ENCODE data around the gene LDLRAD3. TPM values are rescaled to one million over a fixed set of nuclear protein-coding genes. Genes with fewer than 3 reads are reported as not detected.

Gene LDLRAD3
- total RNA-seq, 2 experiments from 2014 or later, result 0.10 to 0.22 TPM

DNA sequence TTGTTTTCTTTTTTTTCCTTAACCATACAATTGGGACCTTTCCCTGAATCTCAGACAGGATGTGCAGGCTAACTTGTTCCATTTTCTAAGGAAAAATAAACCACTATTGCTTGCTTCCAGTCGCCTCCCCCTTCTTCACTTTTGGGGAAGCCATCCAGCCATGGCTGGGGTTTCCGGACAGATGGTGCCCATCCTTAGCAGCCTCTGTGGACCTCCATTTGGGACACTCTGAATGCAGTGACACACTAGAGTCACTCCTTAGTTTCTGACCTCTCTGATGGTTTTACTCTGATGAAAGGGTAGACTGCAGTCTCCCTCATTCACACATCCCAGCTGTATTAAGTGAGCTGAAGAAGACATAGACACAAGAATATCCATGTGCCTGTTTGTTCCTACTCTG, 198.1 kb downstream of the LDLRAD3 start:
- Mint-ChIP-seq H3K36me3 (no peaks in the 10 kb centered on the region), H3K4me3 (no peak overlapping the region), H3K27me3 (peaks cover 1% of the 10 kb centered on the region), H3K9me3 (no peaks in the 10 kb centered on the region), H3K27ac (no peak overlapping the region), H3K4me1 (ENCODE audit: low read depth) (no peaks in the 10 kb centered on the region)
- intact Hi-C loops (cut with micrococcal nuclease), result loop anchor here (10.0 kb wide), 1 partner anchor 103 kb away; no protein-coding TSS in a partner anchor
- no peak for DNase-seq
- ChIA-PET CTCF (no interaction called here), POLR2A (no interaction called here)

DNA sequence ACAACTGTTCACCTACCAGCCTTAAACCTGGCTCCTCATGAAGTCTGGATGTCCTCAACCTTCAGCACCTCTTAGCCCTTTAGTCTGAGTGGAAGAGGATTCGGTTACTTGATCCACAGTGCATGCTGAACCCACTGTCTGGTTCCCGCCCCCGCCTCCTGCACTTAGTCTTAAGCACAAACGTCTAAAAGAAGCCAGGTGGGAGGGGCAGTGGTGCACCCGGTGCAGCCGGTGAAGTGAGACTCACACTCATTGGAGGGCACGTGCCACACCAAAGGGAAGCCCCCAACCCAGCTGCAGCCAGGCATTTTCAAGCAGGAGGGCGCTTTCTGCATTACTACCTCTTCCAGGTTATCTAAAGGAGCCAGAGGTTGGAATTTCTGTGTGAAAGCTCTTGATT, 198.6 kb downstream of the LDLRAD3 start:
- ChIA-PET CTCF (no interaction called here), POLR2A (no interaction called here)
- Mint-ChIP-seq H3K36me3 (no peaks in the 10 kb centered on the region), H3K4me1 (ENCODE audit: low read depth) (no peaks in the 10 kb centered on the region), H3K27ac (no peak overlapping the region), H3K4me3 (no peak overlapping the region), H3K27me3 (peaks cover 1% of the 10 kb centered on the region), H3K9me3 (no peaks in the 10 kb centered on the region)
- intact Hi-C loops (cut with micrococcal nuclease), result loop anchor here (10.0 kb wide), 1 partner anchor 102 kb away; no protein-coding TSS in a partner anchor
- DNase-seq, result no peak

DNA sequence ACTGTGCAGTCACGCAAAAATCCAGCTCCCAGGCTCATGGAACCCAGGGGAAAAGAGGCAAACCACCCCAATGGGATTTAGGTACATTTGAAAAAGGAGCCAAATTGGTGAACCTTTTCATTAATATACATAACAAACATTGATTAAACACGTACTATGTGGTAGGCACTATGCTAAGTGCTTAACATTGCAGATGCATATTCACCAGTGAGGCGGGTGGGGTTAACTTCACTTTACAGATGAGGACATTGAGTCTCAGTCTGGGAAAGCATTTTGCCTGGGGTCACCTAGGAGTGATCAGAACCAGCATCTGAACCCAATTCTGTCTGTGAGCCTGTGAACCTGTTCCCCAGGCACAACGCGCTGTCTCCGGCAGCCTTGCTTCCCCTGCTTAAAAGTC, 199.0 kb downstream of the LDLRAD3 start:
- H3K4me3 Mint-ChIP-seq, result no peak overlapping the region
- ChIA-PET POLR2A (no interaction called here), CTCF (no interaction called here)
- no peak overlapping the region for H3K27ac Mint-ChIP-seq
- H3K36me3 Mint-ChIP-seq, result no peaks in the 10 kb centered on the region
- H3K4me1 Mint-ChIP-seq (ENCODE audit: low read depth), result no peaks in the 10 kb centered on the region
- intact Hi-C loops (cut with micrococcal nuclease), result loop anchor here (10.0 kb wide), 1 partner anchor 102 kb away; no protein-coding TSS in a partner anchor
- DNase-seq, result no peak
- H3K27me3 Mint-ChIP-seq, result peaks cover 1% of the 10 kb centered on the region
- H3K9me3 Mint-ChIP-seq, result no peaks in the 10 kb centered on the region

DNA sequence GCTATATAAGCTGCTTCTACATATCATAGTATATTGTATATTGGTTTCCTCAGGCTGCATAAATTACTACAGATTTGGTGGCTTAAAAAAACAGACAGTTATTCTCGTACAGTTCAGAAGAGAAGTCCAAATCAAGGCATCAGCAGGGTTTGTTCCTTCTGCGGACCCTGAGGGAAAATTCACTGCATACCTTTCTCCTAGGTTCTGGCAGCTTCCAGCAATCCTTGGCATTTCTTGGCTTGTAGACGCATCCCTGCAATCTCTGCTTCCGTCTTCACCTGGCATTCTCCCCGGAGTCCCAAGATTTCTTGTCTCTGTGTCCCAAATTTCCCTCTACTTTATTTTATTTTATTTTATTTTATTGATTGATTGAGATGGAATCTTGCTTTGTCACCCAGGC, 202.6 kb downstream of the LDLRAD3 start:
- POLR2A ChIA-PET, result no interaction called here

DNA sequence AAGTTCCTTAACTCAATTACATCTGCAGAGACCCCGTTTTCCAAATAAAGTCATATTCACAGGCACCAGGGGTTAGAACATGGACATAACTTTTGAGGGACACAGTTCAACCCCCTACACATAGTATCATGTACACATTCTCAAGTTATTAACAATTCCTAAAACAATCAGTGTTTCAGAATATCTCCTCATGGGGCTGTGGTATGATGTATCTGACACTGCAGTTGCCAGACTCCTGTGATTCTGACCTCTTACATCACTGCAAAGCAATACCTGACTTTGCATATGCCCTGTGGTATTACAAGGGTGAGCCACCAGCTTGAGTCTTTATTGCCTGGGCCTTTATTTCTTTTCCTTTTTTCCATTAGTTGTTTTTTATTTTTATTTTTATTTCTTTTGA, 203.6 kb downstream of the LDLRAD3 start:
- ChIA-PET CTCF (no interaction called here), POLR2A (no interaction called here)
- Mint-ChIP-seq H3K27ac (no peak overlapping the region), H3K27me3 (peaks cover 6% of the 10 kb centered on the region), H3K9me3 (no peaks in the 10 kb centered on the region), H3K4me1 (ENCODE audit: low read depth) (peaks cover 10% of the 10 kb centered on the region), H3K4me3 (no peak overlapping the region), H3K36me3 (no peaks in the 10 kb centered on the region)
- intact Hi-C loops (cut with micrococcal nuclease), result loop anchor here (10.0 kb wide), 1 partner anchor 97 kb away; no protein-coding TSS in a partner anchor
- no peak for DNase-seq

More for the DNA sequence above, 202.6 kb downstream of the LDLRAD3 start:
- no peak for DNase-seq
- H3K27me3 Mint-ChIP-seq, result peaks cover 6% of the 10 kb centered on the region
- no peak overlapping the region for H3K4me3 Mint-ChIP-seq
- H3K27ac Mint-ChIP-seq, result no peak overlapping the region
- no peaks in the 10 kb centered on the region for H3K9me3 Mint-ChIP-seq
- intact Hi-C loops (cut with micrococcal nuclease), result loop anchor here (10.0 kb wide), 1 partner anchor 98 kb away; no protein-coding TSS in a partner anchor
- peaks cover 10% of the 10 kb centered on the region for H3K4me1 Mint-ChIP-seq (ENCODE audit: low read depth)
- CTCF ChIA-PET, result no interaction called here
- H3K36me3 Mint-ChIP-seq, result no peaks in the 10 kb centered on the region

DNA sequence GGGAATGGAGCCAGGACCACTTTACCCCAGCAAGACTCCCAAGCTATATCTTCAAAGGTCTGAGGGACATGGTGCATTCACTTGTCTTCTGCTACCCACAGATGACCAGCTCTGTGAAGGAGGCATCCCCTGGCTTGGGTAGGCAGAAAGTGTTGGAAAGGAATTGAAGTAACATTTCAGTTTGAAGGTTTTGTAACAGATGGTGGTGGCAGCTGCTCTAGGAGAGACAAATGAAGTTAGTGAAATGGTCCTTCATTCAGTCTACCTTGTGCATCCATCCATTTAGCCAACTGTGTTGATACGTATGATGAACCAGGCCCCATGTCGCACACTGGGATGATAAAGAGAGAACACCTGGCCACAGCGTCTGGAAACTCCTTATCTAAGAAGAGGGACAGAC, 204.8 kb downstream of the LDLRAD3 start:
- no peak for DNase-seq
- ChIA-PET POLR2A (interaction anchor here (0.6 kb wide), 1 partner anchor 35 kb away, joined by 3 read pairs; no protein-coding TSS in a partner anchor), CTCF (interaction anchor here (1.1 kb wide), 1 partner anchor 533 kb away, joined by 3 read pairs; no protein-coding TSS in a partner anchor)
- intact Hi-C loops (cut with micrococcal nuclease), result loop anchor here (1.0 to 10.0 kb wide), 2 partner anchors 96 to 532 kb away; no protein-coding TSS in a partner anchor
- Mint-ChIP-seq H3K4me3 (no peak overlapping the region), H3K9me3 (no peaks in the 10 kb centered on the region), H3K27ac (no peak overlapping the region), H3K27me3 (peaks cover 6% of the 10 kb centered on the region), H3K4me1 (ENCODE audit: low read depth) (peaks cover 10% of the 10 kb centered on the region), H3K36me3 (no peaks in the 10 kb centered on the region)

DNA sequence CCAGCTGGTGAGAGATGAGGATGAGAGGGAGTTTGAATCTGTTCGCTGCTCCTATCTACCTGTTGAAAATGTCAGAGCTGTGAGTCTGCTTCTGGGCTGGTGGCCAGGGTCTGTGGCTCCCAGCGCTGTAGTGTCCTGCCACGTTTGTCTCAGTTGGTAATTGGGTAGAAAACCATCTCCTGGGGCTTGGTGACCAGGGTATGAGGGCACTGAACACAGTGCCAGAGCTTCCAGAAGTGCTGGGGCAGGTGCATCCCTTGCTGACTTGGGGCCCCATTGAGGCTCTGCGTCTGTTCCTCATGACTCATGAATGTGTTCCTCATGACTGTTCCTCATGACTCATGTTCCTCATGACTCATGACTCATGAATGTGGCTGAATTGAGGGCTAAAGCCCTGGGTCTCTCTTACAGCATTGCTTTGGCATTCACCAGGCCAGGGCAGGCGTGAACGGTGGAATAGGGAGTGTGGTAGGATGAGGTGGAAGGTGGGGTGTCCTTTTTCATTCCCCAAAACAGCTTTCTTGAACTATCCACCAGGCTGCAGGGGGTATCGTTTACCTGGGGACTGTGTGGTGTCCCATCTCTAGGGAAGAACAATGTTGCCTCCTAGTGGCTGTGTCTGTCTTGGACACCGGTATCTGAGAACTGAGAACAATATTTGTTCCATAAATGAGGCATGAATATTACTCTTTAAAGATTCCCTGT, 205.8 kb downstream of the LDLRAD3 start:
- peaks cover 10% of the 10 kb centered on the region for H3K4me1 Mint-ChIP-seq (ENCODE audit: low read depth)
- H3K27me3 Mint-ChIP-seq, result peaks cover 6% of the 10 kb centered on the region
- CTCF ChIA-PET, result interaction anchor here (1.1 kb wide), 1 partner anchor 534 kb away, joined by 3 read pairs; no protein-coding TSS in a partner anchor
- peak; percentile 66 for DNase-seq
- no peak overlapping the region for H3K27ac Mint-ChIP-seq
- intact Hi-C loops (cut with micrococcal nuclease), result loop anchor here (1.0 to 10.0 kb wide), 3 partner anchors 95 to 533 kb away; no protein-coding TSS in a partner anchor
- H3K36me3 Mint-ChIP-seq, result no peaks in the 10 kb centered on the region
- POLR2A ChIA-PET, result no interaction called here
- no peaks in the 10 kb centered on the region for H3K9me3 Mint-ChIP-seq
- no peak overlapping the region for H3K4me3 Mint-ChIP-seq

DNA sequence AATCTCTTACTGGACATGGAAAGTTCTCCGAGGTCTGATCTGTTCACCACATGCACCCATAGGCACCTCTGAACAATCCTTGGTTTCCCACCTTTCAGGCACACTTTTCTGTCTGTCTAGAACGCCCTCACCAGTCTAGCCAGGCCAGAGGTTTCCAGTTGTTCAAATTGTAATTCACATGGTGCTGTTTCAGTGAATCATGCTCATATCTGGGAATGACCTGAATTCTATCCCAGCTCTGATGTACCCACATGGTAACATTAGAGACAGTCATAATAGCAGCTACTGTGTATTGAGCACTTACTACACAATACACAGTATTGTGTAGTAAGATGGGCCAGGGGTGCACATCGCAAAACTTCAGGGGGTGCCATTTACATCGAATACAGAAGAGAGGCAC, 207.1 kb downstream of the LDLRAD3 start:
- H3K27ac Mint-ChIP-seq, result no peak overlapping the region
- H3K4me3 Mint-ChIP-seq, result no peak overlapping the region
- ChIA-PET CTCF (no interaction called here), POLR2A (no interaction called here)
- intact Hi-C loops (cut with micrococcal nuclease), result loop anchor here (10.0 kb wide), 1 partner anchor 326 kb away; no protein-coding TSS in a partner anchor
- H3K36me3 Mint-ChIP-seq, result no peaks in the 10 kb centered on the region
- H3K4me1 Mint-ChIP-seq (ENCODE audit: low read depth), result peaks cover 10% of the 10 kb centered on the region
- peaks cover 6% of the 10 kb centered on the region for H3K27me3 Mint-ChIP-seq
- DNase-seq, result no peak
- H3K9me3 Mint-ChIP-seq, result no peaks in the 10 kb centered on the region

DNA sequence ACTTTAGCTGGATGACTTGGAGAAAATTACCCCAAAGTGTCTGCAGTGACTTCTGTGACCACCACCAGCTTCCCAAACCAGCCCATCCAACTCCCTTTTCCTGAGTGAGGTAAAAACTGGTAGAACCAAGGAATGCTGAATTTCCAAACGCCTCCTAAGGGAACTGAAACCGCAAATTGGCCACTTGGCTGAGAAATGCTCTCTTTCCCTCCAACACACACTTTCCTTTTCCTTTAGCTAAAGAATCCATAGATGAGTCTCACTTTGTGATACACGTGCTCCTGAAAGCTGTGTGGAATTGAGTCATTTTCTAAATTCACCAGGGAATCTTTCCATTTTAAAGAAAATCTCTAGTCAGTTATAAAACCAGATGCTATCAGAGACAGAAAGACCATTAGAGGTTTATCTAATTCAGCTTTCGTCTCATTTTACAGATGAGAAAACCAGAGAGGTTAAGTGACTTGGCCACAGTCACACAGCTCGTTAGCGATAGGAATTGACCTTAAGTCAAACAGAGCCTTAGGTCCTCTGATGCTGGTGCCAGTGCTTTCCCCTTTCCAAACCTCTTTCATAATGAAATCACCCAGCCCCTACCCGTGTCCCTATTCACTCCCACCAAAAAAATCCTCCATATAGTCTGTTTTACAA, 208.2 kb downstream of the LDLRAD3 start:
- H3K4me1 Mint-ChIP-seq (ENCODE audit: low read depth), result peaks cover 10% of the 10 kb centered on the region
- H3K27ac Mint-ChIP-seq, result no peak overlapping the region
- H3K9me3 Mint-ChIP-seq, result no peaks in the 10 kb centered on the region
- CTCF ChIA-PET, result interaction anchor here (0.6 kb wide), 1 partner anchor 330 kb away, joined by 3 read pairs; no protein-coding TSS in a partner anchor
- no peak for DNase-seq
- POLR2A ChIA-PET, result no interaction called here
- intact Hi-C loops (cut with micrococcal nuclease), result loop anchor here (10.0 kb wide), 1 partner anchor 327 kb away; no protein-coding TSS in a partner anchor
- H3K36me3 Mint-ChIP-seq, result no peaks in the 10 kb centered on the region
- no peak overlapping the region for H3K4me3 Mint-ChIP-seq
- peaks cover 8% of the 10 kb centered on the region for H3K27me3 Mint-ChIP-seq

DNA sequence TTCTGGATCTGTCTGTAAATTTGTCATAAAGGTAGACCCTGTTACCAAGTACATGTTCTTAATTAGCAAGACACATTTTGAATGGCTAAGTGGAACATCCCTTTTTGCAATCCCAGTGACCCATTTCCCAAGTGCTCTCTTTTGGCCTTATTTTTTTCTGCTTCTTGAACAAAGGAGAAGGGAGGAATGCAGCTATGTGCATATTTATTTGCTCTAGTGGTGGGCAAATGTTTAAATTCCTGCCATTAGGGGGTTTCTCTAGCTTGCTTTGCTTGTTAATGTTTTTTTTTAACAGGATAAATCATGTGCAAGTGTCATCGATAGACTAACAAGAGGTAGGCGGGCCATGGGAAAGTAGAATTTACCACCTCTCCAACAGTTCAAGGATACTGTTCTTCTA, 209.7 kb downstream of the LDLRAD3 start:
- DNase-seq, result no peak
- ChIA-PET POLR2A (no interaction called here), CTCF (no interaction called here)
- intact Hi-C loops (cut with micrococcal nuclease), result loop anchor here (10.0 kb wide), 1 partner anchor 329 kb away; no protein-coding TSS in a partner anchor
- no peaks in the 10 kb centered on the region for H3K36me3 Mint-ChIP-seq
- H3K4me1 Mint-ChIP-seq (ENCODE audit: low read depth), result peaks cover 10% of the 10 kb centered on the region
- H3K27me3 Mint-ChIP-seq, result peaks cover 8% of the 10 kb centered on the region
- no peak overlapping the region for H3K4me3 Mint-ChIP-seq
- H3K9me3 Mint-ChIP-seq, result no peaks in the 10 kb centered on the region
- H3K27ac Mint-ChIP-seq, result no peak overlapping the region

DNA sequence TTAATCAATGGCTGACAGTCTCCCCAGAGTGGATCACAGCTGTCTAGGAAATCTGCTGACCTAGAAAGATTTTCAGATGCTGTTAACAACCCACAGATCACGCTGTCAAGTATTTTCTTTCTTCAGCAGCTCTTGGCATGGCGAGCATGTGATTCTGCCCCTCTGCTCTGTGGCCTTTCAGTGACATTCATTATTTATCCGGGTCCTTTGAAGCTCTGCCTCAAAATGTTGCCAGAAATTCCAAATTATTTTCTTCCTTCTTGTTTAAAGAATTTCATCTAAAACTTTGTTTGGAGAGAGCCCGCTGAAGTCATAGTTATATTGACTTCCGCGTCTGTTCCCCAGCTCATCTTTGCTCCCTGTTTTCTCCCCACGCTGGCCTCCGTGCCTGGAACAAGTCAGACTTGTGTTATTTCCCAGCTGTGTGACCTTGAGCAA, 211.3 kb downstream of the LDLRAD3 start:
- no peaks in the 10 kb centered on the region for H3K9me3 Mint-ChIP-seq
- DNase-seq, result no peak
- ChIA-PET POLR2A (no interaction called here), CTCF (no interaction called here)
- H3K36me3 Mint-ChIP-seq, result no peaks in the 10 kb centered on the region
- H3K27ac Mint-ChIP-seq, result no peak overlapping the region
- no peak overlapping the region for H3K4me3 Mint-ChIP-seq
- intact Hi-C loops (cut with micrococcal nuclease), result loop anchor here (10.0 kb wide), 1 partner anchor 330 kb away; no protein-coding TSS in a partner anchor
- H3K4me1 Mint-ChIP-seq (ENCODE audit: low read depth), result no peaks in the 10 kb centered on the region
- peaks cover 6% of the 10 kb centered on the region for H3K27me3 Mint-ChIP-seq

DNA sequence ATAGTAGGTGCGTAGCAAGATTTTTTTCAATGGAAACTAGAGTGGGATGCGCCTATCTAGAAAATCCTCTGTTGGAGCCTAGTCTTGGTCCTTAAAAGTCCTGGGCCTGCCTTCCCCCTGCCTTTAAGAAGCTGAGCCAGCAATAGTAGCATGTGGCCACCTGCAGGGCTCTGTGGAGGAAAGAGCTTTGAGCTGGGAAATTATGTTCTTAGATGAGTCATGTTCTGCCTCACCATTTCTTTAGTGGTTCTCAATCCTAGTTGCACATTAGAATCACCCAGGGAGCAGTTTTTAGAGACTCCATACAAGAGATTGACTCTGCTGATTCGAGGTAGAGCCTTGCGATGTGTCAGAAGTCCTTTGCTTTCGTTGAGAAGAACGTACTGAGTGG, 211.9 kb downstream of the LDLRAD3 start:
- ChIA-PET POLR2A (no interaction called here), CTCF (no interaction called here)
- Mint-ChIP-seq H3K27me3 (peaks cover 5% of the 10 kb centered on the region), H3K4me3 (no peak overlapping the region), H3K4me1 (ENCODE audit: low read depth) (no peaks in the 10 kb centered on the region), H3K27ac (no peak overlapping the region), H3K9me3 (no peaks in the 10 kb centered on the region), H3K36me3 (no peaks in the 10 kb centered on the region)
- intact Hi-C loops (cut with micrococcal nuclease), result loop anchor here (10.0 kb wide), 1 partner anchor 331 kb away; no protein-coding TSS in a partner anchor
- no peak for DNase-seq

Measured in activated CD4-positive, alpha-beta memory T cell treated with anti-CD3 and anti-CD28 coated beads for 36 hours (primary cell).